OCI-LY1 (cell line): ENCODE measurements around the gene PRXL2B.

Source experiments
- EZH2 ChIP-seq: fragments of 200-600 bp; sonication (generic), shearing (Covaris generic); IDR thresholded peaks from 2 replicates; pipeline ENCODE4 v1.8.0; 2017; ENCODE audit warnings: borderline replicate concordance, mixed run types, mild to moderate bottlenecking, antibody characterized with exemption, low read length, moderate library complexity, mixed read lengths
- TF ChIP-seq, protein P1 (sequence below): fragments of 200-600 bp; sonication (generic), shearing (Covaris generic); IDR thresholded peaks from 2 replicates; pipeline ENCODE4 v1.5.1; 2017; ENCODE audit warnings: mild to moderate bottlenecking, antibody characterized with exemption, low read length, moderate library complexity, mixed read lengths

DNA sequence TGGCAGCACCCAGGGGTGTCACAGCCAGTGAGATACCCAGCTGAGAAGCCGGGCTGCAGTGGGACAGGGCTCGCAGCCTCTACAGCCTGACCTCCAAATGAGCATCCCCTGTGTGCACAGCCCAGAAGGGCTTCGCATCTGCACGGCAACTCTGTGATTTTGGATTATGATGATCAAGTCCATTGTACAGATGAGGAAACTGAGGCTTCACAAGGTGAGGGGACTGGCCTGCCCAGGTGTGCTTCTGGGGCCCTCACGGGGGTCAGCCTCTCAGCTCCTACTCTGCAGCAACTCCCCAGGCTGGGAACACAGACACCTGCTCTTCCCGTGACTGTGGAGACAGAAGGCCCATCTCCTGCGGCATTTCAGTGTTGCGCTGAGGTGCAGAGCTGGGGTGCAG is 47.7 kb upstream of the PRXL2B start:
- TF ChIP-seq EZH2 = no peak
- TF ChIP-seq, protein P1, sequence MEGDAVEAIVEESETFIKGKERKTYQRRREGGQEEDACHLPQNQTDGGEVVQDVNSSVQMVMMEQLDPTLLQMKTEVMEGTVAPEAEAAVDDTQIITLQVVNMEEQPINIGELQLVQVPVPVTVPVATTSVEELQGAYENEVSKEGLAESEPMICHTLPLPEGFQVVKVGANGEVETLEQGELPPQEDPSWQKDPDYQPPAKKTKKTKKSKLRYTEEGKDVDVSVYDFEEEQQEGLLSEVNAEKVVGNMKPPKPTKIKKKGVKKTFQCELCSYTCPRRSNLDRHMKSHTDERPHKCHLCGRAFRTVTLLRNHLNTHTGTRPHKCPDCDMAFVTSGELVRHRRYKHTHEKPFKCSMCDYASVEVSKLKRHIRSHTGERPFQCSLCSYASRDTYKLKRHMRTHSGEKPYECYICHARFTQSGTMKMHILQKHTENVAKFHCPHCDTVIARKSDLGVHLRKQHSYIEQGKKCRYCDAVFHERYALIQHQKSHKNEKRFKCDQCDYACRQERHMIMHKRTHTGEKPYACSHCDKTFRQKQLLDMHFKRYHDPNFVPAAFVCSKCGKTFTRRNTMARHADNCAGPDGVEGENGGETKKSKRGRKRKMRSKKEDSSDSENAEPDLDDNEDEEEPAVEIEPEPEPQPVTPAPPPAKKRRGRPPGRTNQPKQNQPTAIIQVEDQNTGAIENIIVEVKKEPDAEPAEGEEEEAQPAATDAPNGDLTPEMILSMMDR = no peak
